Prostate gland (tissue), 2 donors: ENCODE data around the gene BCL2L11.

Source experiments
- CTCF ChIP-seq, 4 experiments: fragments of 200-600 bp in 2 of 4; fragments of 450-650 bp in 2 of 4; sonication (generic) in 2 of 4; IDR thresholded peaks; 1 replicate in 3 of 4; 2 replicates in 1 of 4; pipeline ENCODE4 v1.5.1; 2016 to 2019; ENCODE audit warnings: antibody characterized with exemption in 4 of 4, mild to moderate bottlenecking in 2 of 4, moderate library complexity in 2 of 4
- POLR2A ChIP-seq: fragments of 450-650 bp; IDR thresholded peaks from one replicate; pipeline ENCODE4 v1.6.1; 2016; ENCODE audit warnings: antibody characterized with exemption, mild to moderate bottlenecking

GRCh38 chr2:111209045-111209514, 88.4 kb downstream of the BCL2L11 start:
- TF ChIP-seq POLR2A (no peak), CTCF (IDR thresholded peaks at IDR 0.05) (no peak)
